ENCODE data around the gene STK32C. TPM values are rescaled to one million over a fixed set of nuclear protein-coding genes. Genes with fewer than 3 reads are reported as not detected.

Gene STK32C
- polyA plus RNA-seq, 4 donors = 3.4 to 12.0 (median 7.0) TPM

GRCh38 chr10:132245056-132245455, 62.7 kb downstream of the STK32C start:
- no peak overlapping the region for H3K4me3 ChIP-seq (ENCODE audit: low read depth in 1 of 3, low read length in 3 of 3)
- no peak overlapping the region for H3K27ac ChIP-seq (ENCODE audit: low read depth in 1 of 3, low read length in 2 of 3)
- no peaks in the 10 kb centered on the region for H3K27me3 ChIP-seq (ENCODE audit: control insufficient read depth in 3 of 3, insufficient read depth in 3 of 3, low read length in 3 of 3)
- DNase-seq (no peak), FAIRE-seq (no peak)
- H3K4me1 ChIP-seq (ENCODE audit: control insufficient read depth in 3 of 3, insufficient read depth in 2 of 3, low read depth in 1 of 3, low read length in 2 of 3) = peaks cover 0 to 5% (median 0%) of the 10 kb centered on the region in 3 donors
- 85 to 90% (median 89%) methylated on average over 14 of the region's 14 CpGs for WGBS, 3 donors
- no peaks in the 10 kb centered on the region for H3K9me3 ChIP-seq (ENCODE audit: control insufficient read depth in 2 of 2, insufficient read depth in 1 of 2, low read depth in 1 of 2, low read length in 1 of 2)
- H3K36me3 ChIP-seq (ENCODE audit: control insufficient read depth in 3 of 3, insufficient read depth in 2 of 3, low read depth in 1 of 3, low read length in 3 of 3) = no peaks in the 10 kb centered on the region

DNA sequence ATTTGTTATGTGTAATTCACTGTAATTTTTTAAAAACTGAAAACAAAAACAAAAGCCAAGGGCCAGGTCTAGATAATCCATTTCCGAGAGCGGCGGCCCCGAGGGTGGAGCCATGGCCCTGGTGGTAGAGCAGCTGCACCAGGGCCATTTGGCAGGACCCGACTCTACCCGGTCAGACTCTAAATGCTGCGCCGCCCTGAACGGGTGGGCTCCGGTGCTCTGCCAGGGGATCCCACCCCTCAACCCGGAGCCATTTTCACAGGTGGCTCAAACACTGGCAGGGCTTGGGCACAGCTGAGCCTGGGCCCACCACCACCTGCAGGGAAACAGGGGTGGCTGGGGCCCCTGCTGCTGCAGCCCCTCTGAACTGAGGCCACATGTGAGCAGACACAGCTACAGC, 64.1 kb downstream of the STK32C start:
- H3K4me3 ChIP-seq (ENCODE audit: low read depth in 1 of 3, low read length in 3 of 3) = no peak overlapping the region
- no peak for FAIRE-seq
- WGBS, 3 donors = 88 to 91% (median 88%) methylated on average over 11 of the region's 11 CpGs

DNA sequence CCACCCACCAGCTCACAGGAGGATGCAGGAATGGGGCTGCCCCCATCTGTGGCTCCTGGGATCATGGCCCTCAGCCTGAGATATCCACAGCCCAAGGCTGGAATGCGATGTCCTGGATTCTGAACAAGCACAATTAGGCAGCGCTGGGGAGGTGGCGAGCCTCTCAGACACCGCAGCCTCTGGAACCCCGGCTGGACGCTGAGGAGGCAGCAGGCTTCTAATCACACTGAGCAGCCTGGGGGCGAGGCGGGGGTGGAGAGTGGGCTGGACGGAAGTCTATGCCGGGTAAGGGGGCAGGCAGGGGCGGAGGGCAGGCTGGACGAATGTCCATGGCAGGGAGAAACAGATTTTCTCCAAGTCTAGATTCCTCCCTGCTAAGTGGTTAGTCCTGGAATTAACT, 64.6 kb downstream of the STK32C start:
- H3K27ac ChIP-seq (ENCODE audit: low read depth in 1 of 3, low read length in 2 of 3) = no peak overlapping the region
- no peaks in the 10 kb centered on the region for H3K9me3 ChIP-seq (ENCODE audit: control insufficient read depth in 2 of 2, insufficient read depth in 1 of 2, low read depth in 1 of 2, low read length in 1 of 2)
- H3K27me3 ChIP-seq (ENCODE audit: control insufficient read depth in 3 of 3, insufficient read depth in 3 of 3, low read length in 3 of 3) = no peaks in the 10 kb centered on the region
- no peak for DNase-seq
- no peaks in the 10 kb centered on the region for H3K36me3 ChIP-seq (ENCODE audit: control insufficient read depth in 3 of 3, insufficient read depth in 2 of 3, low read depth in 1 of 3, low read length in 3 of 3)
- no peak overlapping the region for H3K4me3 ChIP-seq (ENCODE audit: low read depth in 1 of 3, low read length in 3 of 3)
- 85 to 87% (median 86%) methylated on average over 12 of the region's 12 CpGs for WGBS, 3 donors
- no peak for FAIRE-seq
- H3K4me1 ChIP-seq (ENCODE audit: control insufficient read depth in 3 of 3, insufficient read depth in 2 of 3, low read depth in 1 of 3, low read length in 2 of 3) = no peaks in the 10 kb centered on the region

More for the DNA sequence above, 64.1 kb downstream of the STK32C start:
- H3K4me1 ChIP-seq (ENCODE audit: control insufficient read depth in 3 of 3, insufficient read depth in 2 of 3, low read depth in 1 of 3, low read length in 2 of 3) = peaks cover 0 to 3% (median 0%) of the 10 kb centered on the region in 3 donors
- DNase-seq = no peak
- H3K27ac ChIP-seq (ENCODE audit: low read depth in 1 of 3, low read length in 2 of 3) = no peak overlapping the region
- no peaks in the 10 kb centered on the region for H3K36me3 ChIP-seq (ENCODE audit: control insufficient read depth in 3 of 3, insufficient read depth in 2 of 3, low read depth in 1 of 3, low read length in 3 of 3)
- H3K27me3 ChIP-seq (ENCODE audit: control insufficient read depth in 3 of 3, insufficient read depth in 3 of 3, low read length in 3 of 3) = no peaks in the 10 kb centered on the region
- H3K9me3 ChIP-seq (ENCODE audit: control insufficient read depth in 2 of 2, insufficient read depth in 1 of 2, low read depth in 1 of 2, low read length in 1 of 2) = no peaks in the 10 kb centered on the region

GRCh38 chr10:132242103-132242840, 65.5 kb downstream of the STK32C start:
- Histone ChIP-seq H3K36me3 (ENCODE audit: control insufficient read depth in 3 of 3, insufficient read depth in 2 of 3, low read depth in 1 of 3, low read length in 3 of 3) (no peaks in the 10 kb centered on the region), H3K4me3 (ENCODE audit: low read depth in 1 of 3, low read length in 3 of 3) (no peak overlapping the region), H3K27ac (ENCODE audit: low read depth in 1 of 3, low read length in 2 of 3) (no peak overlapping the region), H3K9me3 (ENCODE audit: control insufficient read depth in 2 of 2, insufficient read depth in 1 of 2, low read depth in 1 of 2, low read length in 1 of 2) (no peaks in the 10 kb centered on the region), H3K27me3 (ENCODE audit: control insufficient read depth in 3 of 3, insufficient read depth in 3 of 3, low read length in 3 of 3) (no peaks in the 10 kb centered on the region), H3K4me1 (ENCODE audit: control insufficient read depth in 3 of 3, insufficient read depth in 2 of 3, low read depth in 1 of 3, low read length in 2 of 3) (no peaks in the 10 kb centered on the region)
- no peak for DNase-seq
- 75 to 82% (median 82%) methylated on average over 21 to 23 of the region's 23 CpGs for WGBS, 3 donors
- FAIRE-seq = no peak

DNA sequence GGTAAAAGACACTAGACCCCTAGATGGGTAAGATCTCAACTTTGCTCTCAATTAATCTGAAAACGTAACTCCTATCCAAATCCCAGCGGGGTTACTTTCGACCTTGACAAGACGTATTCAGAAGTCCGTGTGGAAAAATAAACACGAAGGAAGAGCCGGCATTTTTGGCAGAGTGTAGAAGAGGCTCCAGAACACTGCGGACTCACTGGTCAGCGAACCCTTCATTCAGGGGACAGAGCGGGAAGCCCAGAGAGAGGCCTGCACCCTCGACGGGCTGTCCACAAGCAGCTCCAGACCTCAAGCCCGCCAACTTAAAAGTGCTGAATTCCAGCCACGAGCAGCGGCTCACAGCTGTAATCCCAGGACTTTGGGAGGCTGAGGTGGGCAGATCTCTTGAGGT, 66.3 kb downstream of the STK32C start:
- H3K27me3 ChIP-seq (ENCODE audit: control insufficient read depth in 3 of 3, insufficient read depth in 3 of 3, low read length in 3 of 3) = no peaks in the 10 kb centered on the region
- DNase-seq (no peak), FAIRE-seq (no peak)
- H3K36me3 ChIP-seq (ENCODE audit: control insufficient read depth in 3 of 3, insufficient read depth in 2 of 3, low read depth in 1 of 3, low read length in 3 of 3) = no peaks in the 10 kb centered on the region
- no peak overlapping the region for H3K4me3 ChIP-seq (ENCODE audit: low read depth in 1 of 3, low read length in 3 of 3)
- no peak overlapping the region for H3K27ac ChIP-seq (ENCODE audit: low read depth in 1 of 3, low read length in 2 of 3)
- WGBS, 3 donors = 82 to 85% (median 85%) methylated on average over 15 of the region's 15 CpGs
- H3K9me3 ChIP-seq (ENCODE audit: control insufficient read depth in 2 of 2, insufficient read depth in 1 of 2, low read depth in 1 of 2, low read length in 1 of 2) = no peaks in the 10 kb centered on the region
- H3K4me1 ChIP-seq (ENCODE audit: control insufficient read depth in 3 of 3, insufficient read depth in 2 of 3, low read depth in 1 of 3, low read length in 2 of 3) = no peaks in the 10 kb centered on the region

- no peaks in the 10 kb centered on the region for H3K4me1 ChIP-seq (ENCODE audit: control insufficient read depth in 3 of 3, insufficient read depth in 2 of 3, low read depth in 1 of 3, low read length in 2 of 3)
- no peak overlapping the region for H3K27ac ChIP-seq (ENCODE audit: low read depth in 1 of 3, low read length in 2 of 3)
- FAIRE-seq (no peak), DNase-seq (no peak)
- WGBS, 3 donors = 82 to 88% (median 84%) methylated on average over 13 of the region's 13 CpGs
- no peaks in the 10 kb centered on the region for H3K9me3 ChIP-seq (ENCODE audit: control insufficient read depth in 2 of 2, insufficient read depth in 1 of 2, low read depth in 1 of 2, low read length in 1 of 2)
- no peak overlapping the region for H3K4me3 ChIP-seq (ENCODE audit: low read depth in 1 of 3, low read length in 3 of 3)
- no peaks in the 10 kb centered on the region for H3K27me3 ChIP-seq (ENCODE audit: control insufficient read depth in 3 of 3, insufficient read depth in 3 of 3, low read length in 3 of 3)
- H3K36me3 ChIP-seq (ENCODE audit: control insufficient read depth in 3 of 3, insufficient read depth in 2 of 3, low read depth in 1 of 3, low read length in 3 of 3) = no peaks in the 10 kb centered on the region
These were observed 66.7 kb downstream of the STK32C start for GRCh38 chr10:132241086-132241485.

- no peaks in the 10 kb centered on the region for H3K4me1 ChIP-seq (ENCODE audit: control insufficient read depth in 3 of 3, insufficient read depth in 2 of 3, low read depth in 1 of 3, low read length in 2 of 3)
- H3K4me3 ChIP-seq (ENCODE audit: low read depth in 1 of 3, low read length in 3 of 3) = no peak overlapping the region
- H3K9me3 ChIP-seq (ENCODE audit: control insufficient read depth in 2 of 2, insufficient read depth in 1 of 2, low read depth in 1 of 2, low read length in 1 of 2) = no peaks in the 10 kb centered on the region
- DNase-seq = no peak
- WGBS, 3 donors = 80 to 88% (median 81%) methylated on average over 12 to 16 of the region's 16 CpGs
- H3K27ac ChIP-seq (ENCODE audit: low read depth in 1 of 3, low read length in 2 of 3) = no peak overlapping the region
- no peak for FAIRE-seq
- no peaks in the 10 kb centered on the region for H3K27me3 ChIP-seq (ENCODE audit: control insufficient read depth in 3 of 3, insufficient read depth in 3 of 3, low read length in 3 of 3)
- peaks cover 0 to 2% (median 0%) of the 10 kb centered on the region in 3 donors for H3K36me3 ChIP-seq (ENCODE audit: control insufficient read depth in 3 of 3, insufficient read depth in 2 of 3, low read depth in 1 of 3, low read length in 3 of 3)
These were observed 67.2 kb downstream of the STK32C start for GRCh38 chr10:132240581-132240980.

- Histone ChIP-seq H3K9me3 (ENCODE audit: control insufficient read depth in 2 of 2, insufficient read depth in 1 of 2, low read depth in 1 of 2, low read length in 1 of 2) (no peaks in the 10 kb centered on the region), H3K4me1 (ENCODE audit: control insufficient read depth in 3 of 3, insufficient read depth in 2 of 3, low read depth in 1 of 3, low read length in 2 of 3) (no peaks in the 10 kb centered on the region), H3K36me3 (ENCODE audit: control insufficient read depth in 3 of 3, insufficient read depth in 2 of 3, low read depth in 1 of 3, low read length in 3 of 3) (peaks cover 0 to 3% (median 0%) of the 10 kb centered on the region in 3 donors), H3K27me3 (ENCODE audit: control insufficient read depth in 3 of 3, insufficient read depth in 3 of 3, low read length in 3 of 3) (no peaks in the 10 kb centered on the region), H3K4me3 (ENCODE audit: low read depth in 1 of 3, low read length in 3 of 3) (no peak overlapping the region), H3K27ac (ENCODE audit: low read depth in 1 of 3, low read length in 2 of 3) (no peak overlapping the region)
- 78 to 86% (median 82%) methylated on average over 15 of the region's 15 CpGs for WGBS, 3 donors
- FAIRE-seq (no peak), DNase-seq (no peak)
These were observed 67.6 kb downstream of the STK32C start for GRCh38 chr10:132240156-132240555.

All from small intestine (tissue), 7 donors.